OCI-LY7 (cell line): ENCODE measurements around the gene SLC4A3. TPM values are rescaled to one million over a fixed set of nuclear protein-coding genes. Genes with fewer than 3 reads are reported as not detected.

Experiments
- BruUV-seq: library from RNA; stranded (reverse); fragments of 400-500 nt; replicated peaks from 2 replicates; lab custom pipeline; 2021; lab: Mats Ljungman, UMichigan
- CTCF ChIA-PET: fragments of 300-600 bp; sonication (Branson Sonifier 250); formaldehyde crosslinking; loops from one replicate; lab custom pipeline; 2022; ENCODE audit warnings: antibody characterized with exemption; ENCODE audit not compliant: unreplicated experiment; lab: Charles Lee
- POLR2A ChIA-PET: fragments of 300-600 bp; sonication (Branson Sonifier 250); formaldehyde crosslinking; loops from one replicate; lab custom pipeline; 2022; ENCODE audit warnings: antibody characterized with exemption; lab: Charles Lee
- DNase-seq: peaks from one replicate; pipeline ENCODE4 v3.0.0-alpha.2; 2015; ENCODE audit warnings: low spot score
- H2AFZ ChIP-seq: fragments of 200-600 bp; sonication (generic), shearing (Covaris generic); 2 replicates; pipeline ENCODE4 v1.6.1; 2014; ENCODE audit warnings: mild to moderate bottlenecking, antibody characterized with exemption, low read length, moderate library complexity
- H3K27ac ChIP-seq: fragments of 200-600 bp; sonication (generic); 2 replicates; pipeline ENCODE4 v1.5.1; 2014; ENCODE audit warnings: mixed run types, low read depth, mild to moderate bottlenecking, moderate library complexity, low read length, inconsistent platforms; ENCODE audit not compliant: poor library complexity, severe bottlenecking
- H3K36me3 ChIP-seq: fragments of 200-600 bp; sonication (generic); 2 replicates; pipeline ENCODE4 v1.6.1; 2014; ENCODE audit warnings: mild to moderate bottlenecking, antibody characterized with exemption, low read length, moderate library complexity, mixed read lengths; ENCODE audit not compliant: insufficient read depth
- H3K4me1 ChIP-seq: fragments of 200-600 bp; sonication (generic); 2 replicates; pipeline ENCODE4 v1.5.1; 2014; ENCODE audit warnings: mild to moderate bottlenecking, low read length; ENCODE audit not compliant: insufficient read depth, poor library complexity, severe bottlenecking
- H3K4me2 ChIP-seq: fragments of 200-600 bp; sonication (generic); 2 replicates; pipeline ENCODE4 v1.6.1; 2014; ENCODE audit warnings: mild to moderate bottlenecking, low read length
- H3K4me3 ChIP-seq: fragments of 200-600 bp; sonication (generic); 2 replicates; pipeline ENCODE4 v1.5.1; 2014; ENCODE audit warnings: mild to moderate bottlenecking, low read depth, low read length; ENCODE audit not compliant: poor library complexity, severe bottlenecking
- H3K79me2 ChIP-seq: fragments of 200-600 bp; sonication (generic); 2 replicates; pipeline ENCODE4 v1.6.1; 2016; ENCODE audit warnings: low read depth, mild to moderate bottlenecking, low read length, moderate library complexity, mixed read lengths; ENCODE audit not compliant: insufficient read depth
- H3K9me2 ChIP-seq: fragments of 200-600 bp; sonication (generic); 2 replicates; pipeline ENCODE4 v1.6.1; 2016; ENCODE audit warnings: mild to moderate bottlenecking, low read length, mixed read lengths; ENCODE audit not compliant: insufficient read depth
- H3K9me3 ChIP-seq: fragments of 200-600 bp; sonication (generic); 2 replicates; pipeline ENCODE4 v1.6.1; 2014; ENCODE audit warnings: mild to moderate bottlenecking, mixed run types, low read length, mixed read lengths
- H4K20me1 ChIP-seq: fragments of 200-600 bp; sonication (generic); 2 replicates; pipeline ENCODE4 v1.6.1; 2014; ENCODE audit warnings: mild to moderate bottlenecking, antibody characterized with exemption, low read length, moderate library complexity, mixed read lengths; ENCODE audit not compliant: insufficient read depth
- CTCF ChIP-seq: fragments of 200-600 bp; sonication (generic); conservative IDR thresholded peaks from 2 replicates; pipeline ENCODE4 v1.5.1; 2014; ENCODE audit warnings: mild to moderate bottlenecking, antibody characterized with exemption, low read length, moderate library complexity, mixed read lengths
- EZH2phosphoT487 ChIP-seq: fragments of 200-600 bp; sonication (generic); IDR thresholded peaks from 2 replicates; pipeline ENCODE4 v1.6.1; 2018; ENCODE audit warnings: low read depth, borderline replicate concordance, mild to moderate bottlenecking, mixed run types, antibody characterized with exemption, low read length, moderate library complexity, mixed read lengths
- intact Hi-C: fragments of 100-400 bp; cut with micrococcal nuclease; formaldehyde crosslinking; loops from one replicate; pipeline ENCODE4 v1.10.0; 2022; ENCODE audit not compliant: unreplicated experiment
- total RNA-seq, 2 experiments: library from RNA; depleted of rRNA in 1 of 2; stranded (reverse); fragments of >200 nt in 1 of 2; shearing (Covaris generic) in 1 of 2; gene quantifications; 2 replicates each; pipeline ENCODE4 v1.2.3, GENCODE V29; 2014 to 2022

Gene SLC4A3
- total RNA-seq, 2 experiments from 2014 or later: not detected

- Histone ChIP-seq H3K9me3 (no peaks in the 10 kb centered on the region), H3K4me1 (no peaks in the 10 kb centered on the region), H3K36me3 (peaks cover 28% of the 10 kb centered on the region), H4K20me1 (no peaks in the 10 kb centered on the region), H3K9me2 (no peaks in the 10 kb centered on the region), H2AFZ (no peak overlapping the region), H3K4me2 (no peak overlapping the region), H3K27ac (no peak overlapping the region), H3K79me2 (no peaks in the 10 kb centered on the region), H3K4me3 (no peak overlapping the region)
- intact Hi-C loops: no loop called here
- CTCF ChIA-PET: interaction anchor here (0.6 kb wide), 1 partner anchor 98 kb away, joined by 3 read pairs; no protein-coding TSS in a partner anchor
- POLR2A ChIA-PET: no interaction called here
- TF ChIP-seq EZH2phosphoT487 (no peak), CTCF (no peak)
- no peak for DNase-seq
- BruUV-seq: no TSS peak
Measured at GRCh38 chr2:219605607-219605954, 21.8 kb upstream of the SLC4A3 start.

GRCh38 chr2:219607931-219608330 lies 19.5 kb upstream of the SLC4A3 start:
- Histone ChIP-seq H3K4me1 (peaks cover 5% of the 10 kb centered on the region), H3K4me3 (no peak overlapping the region), H4K20me1 (no peaks in the 10 kb centered on the region), H3K36me3 (peaks cover 27% of the 10 kb centered on the region), H3K9me3 (no peaks in the 10 kb centered on the region), H3K27ac (no peak overlapping the region), H3K9me2 (no peaks in the 10 kb centered on the region), H2AFZ (no peak overlapping the region), H3K79me2 (no peaks in the 10 kb centered on the region), H3K4me2 (no peak overlapping the region)
- BruUV-seq: no TSS peak
- ChIA-PET CTCF (interaction anchor here (0.5 kb wide), 1 partner anchor 10 kb away, joined by 3 read pairs; the partner anchor contains the start of gene STK11IP), POLR2A (no interaction called here)
- TF ChIP-seq CTCF: no peak
- no peak for TF ChIP-seq EZH2phosphoT487
- intact Hi-C loops: no loop called here
- DNase-seq: no peak

GRCh38 chr2:219608399-219608964 lies 18.9 kb upstream of the SLC4A3 start:
- Histone ChIP-seq H4K20me1 (no peaks in the 10 kb centered on the region), H3K27ac (no peak overlapping the region), H3K36me3 (peaks cover 27% of the 10 kb centered on the region), H3K9me3 (no peaks in the 10 kb centered on the region), H2AFZ (no peak overlapping the region), H3K4me2 (no peak overlapping the region), H3K4me3 (no peak overlapping the region), H3K4me1 (peaks cover 6% of the 10 kb centered on the region), H3K79me2 (no peaks in the 10 kb centered on the region), H3K9me2 (no peaks in the 10 kb centered on the region)
- no peak for TF ChIP-seq EZH2phosphoT487
- no peak for TF ChIP-seq CTCF
- no peak for DNase-seq
- intact Hi-C loops: no loop called here
- no TSS peak for BruUV-seq
- ChIA-PET POLR2A (no interaction called here), CTCF (interaction anchor here (0.5 kb wide), 1 partner anchor 11 kb away, joined by 3 read pairs; the partner anchor contains the start of gene STK11IP)
